GM18502 (cell line): ENCODE results near the gene AGAP3.

Experiments used
- ATAC-seq: cut with Tn5 transposase; IDR thresholded peaks from one replicate; pipeline ENCODE4 v1.9.1; 2021; ENCODE audit warnings: mild to moderate bottlenecking; ENCODE audit not compliant: unreplicated experiment, poor library complexity

Gene AGAP3

GRCh38 chr7:151133266-151133985, 47.2 kb downstream of the AGAP3 start:
- ATAC-seq, result no peak

- no peak for ATAC-seq
Measured at GRCh38 chr7:151133986-151134742, 47.9 kb downstream of the AGAP3 start.

GRCh38 chr7:151134743-151135524, 48.7 kb downstream of the AGAP3 start:
- no peak for ATAC-seq

GRCh38 chr7:151135525-151135845, 49.2 kb downstream of the AGAP3 start:
- no peak for ATAC-seq

- ATAC-seq, result no peak
Measured at GRCh38 chr7:151135866-151136843, 49.9 kb downstream of the AGAP3 start.

- ATAC-seq, result no peak
Measured at GRCh38 chr7:151137076-151137675, 50.9 kb downstream of the AGAP3 start.

GRCh38 chr7:151137791-151138152, 51.5 kb downstream of the AGAP3 start:
- no peak for ATAC-seq

- no peak for ATAC-seq
Measured at GRCh38 chr7:151138153-151138851, 52.0 kb downstream of the AGAP3 start.

- no peak for ATAC-seq
Measured at GRCh38 chr7:151139071-151139790, 53.0 kb downstream of the AGAP3 start.

- ATAC-seq, result no peak
Measured at GRCh38 chr7:151139791-151140190, 53.5 kb downstream of the AGAP3 start.

- no peak for ATAC-seq
Measured at GRCh38 chr7:151140826-151141225, 54.6 kb downstream of the AGAP3 start.

- ATAC-seq, result no peak
Measured at GRCh38 chr7:151141311-151141854, 55.1 kb downstream of the AGAP3 start.

GRCh38 chr7:151141855-151142685, 55.8 kb downstream of the AGAP3 start:
- ATAC-seq, result no peak

GRCh38 chr7:151142686-151143040, 56.4 kb downstream of the AGAP3 start:
- no peak for ATAC-seq

GRCh38 chr7:151143261-151144015, 57.2 kb downstream of the AGAP3 start:
- ATAC-seq, result no peak

GRCh38 chr7:151144387-151144786, 58.1 kb downstream of the AGAP3 start:
- ATAC-seq, result no peak

- no peak for ATAC-seq
Measured at GRCh38 chr7:151146761-151147160, 60.5 kb downstream of the AGAP3 start.
